Measurements from ENCODE around the gene TMEM208.

The TMEM208 gene

GRCh38 chr16:67254801-67255552 is 28.0 kb downstream of the TMEM208 start:
- no peak for DNase-seq

- DNase-seq: no peak
These were observed 28.8 kb downstream of the TMEM208 start for GRCh38 chr16:67255553-67256221.

GRCh38 chr16:67256701-67257230 is 29.8 kb downstream of the TMEM208 start:
- DNase-seq: no peak

- no peak for DNase-seq
These were observed 30.7 kb downstream of the TMEM208 start for GRCh38 chr16:67257486-67258160.

GRCh38 chr16:67258161-67258835 is 31.4 kb downstream of the TMEM208 start:
- DNase-seq: no peak

- DNase-seq: no peak
These were observed 32.8 kb downstream of the TMEM208 start for GRCh38 chr16:67259705-67260104.

- no peak for DNase-seq
These were observed 33.6 kb downstream of the TMEM208 start for GRCh38 chr16:67260426-67261063.

GRCh38 chr16:67263201-67263600 is 36.3 kb downstream of the TMEM208 start:
- DNase-seq: no peak

- DNase-seq: no peak
These were observed 37.3 kb downstream of the TMEM208 start for GRCh38 chr16:67264277-67264676.

- DNase-seq: no peak
These were observed 37.9 kb downstream of the TMEM208 start for GRCh38 chr16:67264866-67265265.

GRCh38 chr16:67265834-67266233 is 38.9 kb downstream of the TMEM208 start:
- DNase-seq: no peak

- no peak for DNase-seq
These were observed 41.2 kb downstream of the TMEM208 start for GRCh38 chr16:67268136-67268579.

GRCh38 chr16:67269766-67270165 is 42.8 kb downstream of the TMEM208 start:
- no peak for DNase-seq

GRCh38 chr16:67270931-67271338 is 44.0 kb downstream of the TMEM208 start:
- DNase-seq: no peak

GRCh38 chr16:67271446-67271845 is 44.5 kb downstream of the TMEM208 start:
- DNase-seq: no peak

- DNase-seq: no peak
These were observed 48.4 kb downstream of the TMEM208 start for GRCh38 chr16:67275321-67275720.

GRCh38 chr16:67277294-67277998 is 50.5 kb downstream of the TMEM208 start:
- DNase-seq: no peak

- DNase-seq: no peak
These were observed 51.3 kb downstream of the TMEM208 start for GRCh38 chr16:67277999-67278772.
